Limb (tissue), 2 donors: ENCODE measurements around the gene TSHZ2.
"Not testable (repeated sequence)": the region's sequence is repeated elsewhere in the genome, so short reads cannot be mapped to it uniquely, and the experiment has no call there.

Experiments used
- DNase-seq, 2 donors: peaks; one replicate each; pipeline ENCODE4 v3.0.0-alpha.2; 2016; ENCODE audit errors: extremely low spot score in 2 of 2

The TSHZ2 gene

DNA sequence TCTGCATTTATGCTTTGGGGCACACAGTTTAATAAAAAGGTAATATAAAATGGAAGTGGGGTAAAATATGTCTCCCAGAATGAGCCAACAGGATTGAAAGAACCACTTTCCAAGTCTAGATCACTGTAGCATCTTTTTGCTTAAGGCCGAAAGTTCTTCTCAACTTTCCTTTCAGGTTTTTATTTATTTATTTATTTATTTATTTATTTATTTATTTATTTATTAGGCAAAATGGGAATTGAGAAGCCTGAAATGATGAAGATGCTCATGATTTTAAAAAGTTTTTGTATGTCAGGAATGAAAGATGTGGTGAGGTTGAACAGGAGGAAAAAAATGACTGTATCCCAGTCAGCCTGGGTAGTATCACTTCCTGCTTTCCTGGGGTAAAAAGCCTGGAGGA lies 24.0 kb downstream of the TSHZ2 start:
- DNase-seq, result no peak

- DNase-seq, result no peak
Measured at GRCh38 chr20:52996658-52997057, 24.5 kb downstream of the TSHZ2 start.

DNA sequence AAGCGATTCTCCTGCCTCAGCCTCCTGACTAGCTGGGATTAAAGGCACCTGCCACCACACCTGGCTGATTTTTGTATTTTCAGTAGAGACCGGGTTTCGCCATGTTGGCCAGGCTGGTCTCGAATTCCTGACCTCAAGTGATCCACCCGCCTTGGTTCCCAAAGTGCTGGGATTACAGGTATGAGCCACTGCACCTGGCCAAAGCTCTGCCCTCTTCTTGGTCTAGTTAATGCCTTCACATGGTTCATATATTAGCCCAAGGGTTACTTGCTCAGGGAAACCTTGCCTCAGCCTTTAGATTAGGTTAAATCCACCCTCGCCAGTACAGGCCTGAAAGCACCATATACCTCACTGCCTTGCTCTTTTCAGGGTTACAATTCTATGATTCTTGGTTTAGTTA lies 26.1 kb downstream of the TSHZ2 start:
- DNase-seq, result no peak

DNA sequence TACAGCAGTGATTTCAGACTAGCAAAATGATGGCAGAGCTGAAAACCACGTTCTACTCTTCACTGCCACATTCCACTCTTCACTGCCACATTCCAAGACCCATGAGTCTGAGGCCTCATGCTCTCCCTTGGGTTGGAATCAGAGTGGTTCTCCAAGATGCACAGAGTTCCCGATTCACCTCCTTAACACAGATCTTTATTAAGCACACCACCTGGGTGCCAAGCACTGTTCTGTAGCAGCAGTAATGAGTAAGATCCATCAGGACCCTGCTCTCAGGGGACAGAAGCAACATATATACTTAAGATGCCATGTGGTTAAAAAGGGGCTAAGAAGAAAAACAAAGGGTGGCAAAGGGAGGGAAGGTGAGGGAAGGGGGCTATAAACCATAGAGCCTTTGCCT lies 26.9 kb downstream of the TSHZ2 start:
- no peak for DNase-seq

- no peak for DNase-seq
Measured at GRCh38 chr20:53001498-53002301, 29.5 kb downstream of the TSHZ2 start.

GRCh38 chr20:53002786-53003185 lies 30.6 kb downstream of the TSHZ2 start:
- no peak for DNase-seq

DNA sequence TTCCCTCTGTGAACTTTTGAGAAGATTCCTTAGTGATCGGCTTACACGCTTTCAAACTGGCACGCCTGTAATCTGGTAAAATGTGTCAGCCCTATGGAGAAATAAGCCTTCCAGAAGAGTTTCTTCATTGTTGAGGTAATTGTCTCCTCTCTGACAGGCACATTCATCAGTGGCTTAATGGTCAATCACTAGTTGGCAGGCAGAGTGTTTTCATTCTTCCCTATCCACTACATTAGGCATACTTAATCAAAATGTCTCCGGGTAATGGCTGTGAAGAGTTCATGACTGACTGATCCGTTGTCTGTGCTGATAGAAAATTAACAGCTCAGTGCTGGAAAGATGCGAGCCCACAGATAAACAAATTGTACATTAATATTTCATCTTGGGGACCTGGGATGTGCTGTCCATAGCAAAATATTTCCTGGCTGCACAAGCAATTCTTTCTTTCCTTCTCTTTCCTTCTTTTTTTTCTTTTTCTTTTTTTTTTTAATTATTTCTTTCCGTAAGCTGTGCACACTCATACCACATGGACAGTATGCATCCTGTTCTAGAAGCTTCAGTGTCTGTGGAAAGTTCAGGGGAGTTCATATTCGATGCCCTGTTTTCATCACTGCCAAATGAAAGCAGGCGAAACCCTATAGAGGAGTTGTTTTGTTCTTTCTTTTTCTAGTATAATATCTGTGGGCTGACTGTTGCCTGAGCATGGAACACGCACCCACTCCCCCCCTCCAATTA lies 31.4 kb downstream of the TSHZ2 start:
- DNase-seq, result no peak

DNA sequence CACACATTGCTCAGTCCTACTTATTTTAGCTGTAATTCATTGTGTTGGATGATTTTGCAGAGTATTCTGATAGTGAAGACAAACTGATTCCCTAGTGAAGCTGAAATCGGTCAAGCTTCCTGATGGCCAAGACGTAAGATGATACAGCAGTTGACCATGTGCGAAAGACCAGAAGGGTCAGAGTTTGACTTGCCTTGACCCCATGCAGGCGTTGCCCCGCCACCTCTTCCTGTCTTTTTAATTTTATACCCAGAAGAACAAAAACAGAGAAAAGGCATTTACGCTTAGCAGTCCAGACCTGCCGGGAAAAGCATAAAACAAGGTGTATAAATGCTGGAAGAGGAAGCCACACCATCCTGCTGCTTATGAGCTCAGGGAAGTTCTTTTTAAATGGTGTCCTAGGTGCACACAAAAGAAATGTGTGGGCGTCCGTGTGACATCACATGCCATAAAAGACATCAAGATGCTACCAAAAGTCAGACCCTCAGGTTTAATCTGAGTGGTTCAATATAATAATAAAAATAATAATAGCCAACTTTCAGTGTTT lies 32.2 kb downstream of the TSHZ2 start:
- no peak for DNase-seq

GRCh38 chr20:53009979-53010735 lies 38.0 kb downstream of the TSHZ2 start:
- DNase-seq, result no peak

DNA sequence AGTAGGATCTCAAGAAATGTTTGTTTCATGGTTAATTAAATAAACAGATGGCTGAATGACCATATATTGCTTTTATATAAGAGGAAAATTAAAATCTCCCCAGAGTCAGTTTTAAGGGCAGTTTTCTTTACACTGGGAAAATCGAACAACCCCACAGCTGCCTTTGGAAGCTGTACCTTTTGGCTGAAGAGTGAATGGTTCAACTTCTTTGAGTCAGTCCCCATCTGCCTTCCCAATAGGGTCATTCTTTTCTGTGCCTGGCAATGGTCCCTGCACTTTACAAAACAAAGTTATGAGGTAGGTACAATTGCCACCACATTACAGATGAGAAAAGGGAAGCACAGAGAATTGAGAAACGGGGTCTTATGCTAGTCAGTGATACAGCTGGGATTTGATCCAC lies 39.5 kb downstream of the TSHZ2 start:
- DNase-seq, result no peak

DNA sequence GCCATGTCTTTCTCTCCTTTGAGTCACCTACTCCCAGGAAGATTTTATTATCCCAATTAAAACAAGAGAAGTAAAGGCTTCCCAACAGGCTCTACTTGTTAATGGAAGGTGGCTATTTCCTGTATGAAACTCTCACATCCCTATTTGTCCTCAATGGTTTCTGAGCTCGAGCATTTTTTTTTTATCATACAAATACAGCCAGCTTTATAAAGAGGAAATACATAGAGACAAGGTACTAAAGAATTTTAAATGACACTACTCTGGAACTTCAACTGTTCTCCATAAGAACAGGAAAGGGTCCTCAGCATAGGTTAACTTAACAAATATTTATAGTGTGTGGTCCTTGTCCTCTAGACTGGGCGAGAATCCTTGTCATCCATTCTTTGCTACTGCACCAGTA lies 41.0 kb downstream of the TSHZ2 start:
- DNase-seq, result no peak

DNA sequence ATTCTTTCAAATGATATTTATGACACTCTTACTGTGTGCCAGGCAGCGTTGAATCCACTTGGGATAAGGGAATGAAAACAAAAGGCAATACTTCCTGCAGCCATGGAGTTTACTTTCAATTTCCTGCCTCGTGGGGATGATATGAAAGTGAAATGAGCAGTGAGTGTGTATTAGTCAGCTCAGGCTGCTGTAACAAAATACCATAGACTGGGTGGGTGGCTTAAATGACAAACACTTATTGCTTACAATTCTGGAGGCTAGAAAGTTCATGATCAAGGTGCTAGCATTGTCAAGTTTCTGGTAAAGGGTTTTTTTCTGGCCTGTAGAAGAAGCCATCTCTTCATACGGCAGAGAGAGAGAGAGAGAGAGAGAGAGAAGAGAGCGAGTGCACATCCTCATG lies 41.7 kb downstream of the TSHZ2 start:
- no peak for DNase-seq

DNA sequence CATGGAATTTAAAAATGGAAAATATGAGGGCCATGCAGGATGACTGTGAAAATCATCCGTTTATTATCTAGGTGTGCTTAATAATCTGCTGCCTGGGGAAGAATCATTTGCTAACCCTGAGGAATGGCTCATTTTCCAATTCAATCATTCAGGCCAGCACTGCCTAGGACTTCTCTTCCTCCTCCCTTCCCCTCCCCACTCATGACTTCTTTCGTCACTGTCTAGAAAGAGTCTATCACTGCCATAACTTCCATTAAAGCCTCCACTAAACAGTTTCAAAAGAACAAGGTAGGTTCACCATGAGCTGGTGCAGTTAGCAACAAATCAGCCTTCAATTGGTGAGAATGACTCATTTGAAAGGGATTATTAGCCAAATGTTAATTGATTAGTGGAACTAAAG lies 43.9 kb downstream of the TSHZ2 start:
- no peak for DNase-seq

- DNase-seq, result no peak
Measured at GRCh38 chr20:53016534-53017042, 44.4 kb downstream of the TSHZ2 start.

GRCh38 chr20:53017206-53017605 lies 45.0 kb downstream of the TSHZ2 start:
- no peak for DNase-seq

GRCh38 chr20:53019464-53019863 lies 47.3 kb downstream of the TSHZ2 start:
- DNase-seq, result no peak

GRCh38 chr20:53020376-53020775 lies 48.2 kb downstream of the TSHZ2 start:
- no peak for DNase-seq

GRCh38 chr20:53020834-53021233 lies 48.7 kb downstream of the TSHZ2 start:
- DNase-seq, result no peak

- DNase-seq, result no peak
Measured at GRCh38 chr20:53021934-53022333, 49.8 kb downstream of the TSHZ2 start.

- no peak for DNase-seq
Measured at GRCh38 chr20:53023732-53024520, 51.8 kb downstream of the TSHZ2 start.

- not testable (repeated sequence) for DNase-seq
Measured at GRCh38 chr20:53024653-53025052, 52.5 kb downstream of the TSHZ2 start.
